ENCODE data around the gene ARMC2. TPM values are rescaled to one million over a fixed set of nuclear protein-coding genes. Genes with fewer than 3 reads are reported as not detected.
A peak's percentile ranks its signal among the peaks of the same experiment; 100 is the strongest.
"Not testable (repeated sequence)": the region's sequence is repeated elsewhere in the genome, so short reads cannot be mapped to it uniquely, and the experiment has no call there.

The ARMC2 gene, protein sequence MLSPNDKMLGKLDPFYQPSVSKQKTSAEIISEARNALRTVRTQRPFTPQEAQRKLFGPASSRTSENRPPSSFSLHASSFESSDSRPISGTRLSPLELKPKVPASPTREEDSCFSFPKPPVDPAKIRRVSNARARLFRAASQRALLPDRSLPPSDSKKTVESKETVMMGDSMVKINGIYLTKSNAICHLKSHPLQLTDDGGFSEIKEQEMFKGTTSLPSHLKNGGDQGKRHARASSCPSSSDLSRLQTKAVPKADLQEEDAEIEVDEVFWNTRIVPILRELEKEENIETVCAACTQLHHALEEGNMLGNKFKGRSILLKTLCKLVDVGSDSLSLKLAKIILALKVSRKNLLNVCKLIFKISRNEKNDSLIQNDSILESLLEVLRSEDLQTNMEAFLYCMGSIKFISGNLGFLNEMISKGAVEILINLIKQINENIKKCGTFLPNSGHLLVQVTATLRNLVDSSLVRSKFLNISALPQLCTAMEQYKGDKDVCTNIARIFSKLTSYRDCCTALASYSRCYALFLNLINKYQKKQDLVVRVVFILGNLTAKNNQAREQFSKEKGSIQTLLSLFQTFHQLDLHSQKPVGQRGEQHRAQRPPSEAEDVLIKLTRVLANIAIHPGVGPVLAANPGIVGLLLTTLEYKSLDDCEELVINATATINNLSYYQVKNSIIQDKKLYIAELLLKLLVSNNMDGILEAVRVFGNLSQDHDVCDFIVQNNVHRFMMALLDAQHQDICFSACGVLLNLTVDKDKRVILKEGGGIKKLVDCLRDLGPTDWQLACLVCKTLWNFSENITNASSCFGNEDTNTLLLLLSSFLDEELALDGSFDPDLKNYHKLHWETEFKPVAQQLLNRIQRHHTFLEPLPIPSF
- 10 to 100 TPM in 3 of 4 donors, 1 to 10 TPM in 1; 8.9 to 12.8 (median 11.6) TPM for polyA plus RNA-seq (ENCODE audit: insufficient read length in 4 of 4)

DNA sequence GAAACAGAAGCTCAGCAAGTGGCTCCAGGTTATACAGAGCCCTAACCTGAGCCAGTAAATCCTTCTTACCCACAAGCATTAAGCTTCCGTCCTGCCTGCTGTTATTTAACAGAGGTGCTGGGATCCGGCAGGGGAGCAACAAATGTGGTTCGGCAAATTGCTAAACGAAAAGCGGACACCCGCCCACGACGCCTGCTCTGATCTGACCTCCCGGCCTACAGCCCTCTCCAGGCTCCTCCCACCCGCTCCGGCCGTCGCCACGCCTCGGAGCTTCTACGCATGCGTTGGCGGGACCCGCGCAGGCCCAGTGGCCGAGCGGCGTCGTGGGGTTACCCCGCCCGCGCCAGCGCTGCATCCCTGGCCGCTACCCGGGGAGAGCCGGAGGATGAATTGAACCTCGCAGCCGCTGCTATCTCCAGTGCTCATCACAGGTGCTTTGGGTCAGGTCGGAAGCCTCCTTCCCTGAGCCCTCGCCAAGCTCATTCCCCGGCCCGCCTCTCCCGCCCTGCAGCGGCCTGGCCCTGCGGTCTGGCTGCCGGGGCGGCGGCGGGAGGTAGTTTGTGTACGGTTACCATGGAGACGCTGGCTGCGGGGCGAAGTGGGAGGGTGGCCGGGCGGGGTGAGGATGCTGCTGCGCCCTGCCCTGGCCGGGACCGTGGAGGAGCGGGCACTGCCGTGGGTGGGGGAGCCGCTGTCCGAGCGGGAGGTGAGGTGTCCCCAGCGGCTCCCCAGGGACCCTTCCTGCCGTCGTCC, at the start of gene ARMC2:
Gene ARMC2, plus strand, starts transcription at position 307 of the 753 bp plus-strand sequence. CDS start 5,846 bp downstream, outside the sequence.
- DNase-seq (ENCODE audit: low read depth in 4 of 4, low spot score in 3 of 4), result peak; percentile 73 to 85 (median 80)

DNA sequence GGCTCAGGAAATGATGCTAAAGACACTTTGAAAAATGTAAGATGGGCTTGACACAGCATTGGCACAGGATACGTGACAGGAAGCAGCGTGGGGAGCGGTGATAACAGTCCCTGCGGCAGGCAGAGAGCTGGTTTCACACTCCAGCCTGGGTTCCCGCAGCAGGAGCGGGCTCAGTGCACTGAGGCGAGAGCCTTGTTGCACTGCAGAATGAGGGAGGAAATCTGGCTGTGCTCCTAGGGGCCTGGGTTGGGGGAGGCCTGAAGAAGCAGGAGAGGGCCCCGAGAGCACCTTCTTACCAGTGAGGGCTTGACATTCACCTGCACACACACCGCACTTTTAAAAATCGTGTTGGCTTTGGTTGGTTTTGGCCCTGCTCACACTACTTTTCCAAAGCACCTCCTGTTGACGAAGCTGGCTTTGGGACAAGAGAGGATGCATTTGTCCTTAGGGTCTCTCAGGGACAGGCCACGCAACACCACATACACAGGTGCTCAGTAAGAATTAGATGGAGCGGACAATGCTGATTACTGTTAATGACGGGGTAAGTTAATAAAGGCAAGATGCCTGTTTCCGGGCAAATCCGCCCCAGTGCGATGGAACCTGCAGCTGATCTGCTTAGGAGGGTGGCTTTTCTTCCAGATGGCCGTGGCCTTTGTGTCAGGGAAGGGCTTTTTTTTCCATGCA, 49.4 kb upstream of the ARMC2 start:
- no peak for DNase-seq (ENCODE audit: low read depth in 4 of 4, low spot score in 3 of 4)

GRCh38 chr6:108799354-108799717, 48.9 kb upstream of the ARMC2 start:
- DNase-seq (ENCODE audit: low read depth in 4 of 4, low spot score in 3 of 4), result no peak

GRCh38 chr6:108799791-108800190, 48.4 kb upstream of the ARMC2 start:
- no peak for DNase-seq (ENCODE audit: low read depth in 4 of 4, low spot score in 3 of 4)

GRCh38 chr6:108800427-108800864, 47.8 kb upstream of the ARMC2 start:
- DNase-seq (ENCODE audit: low read depth in 4 of 4, low spot score in 3 of 4), result no peak

DNA sequence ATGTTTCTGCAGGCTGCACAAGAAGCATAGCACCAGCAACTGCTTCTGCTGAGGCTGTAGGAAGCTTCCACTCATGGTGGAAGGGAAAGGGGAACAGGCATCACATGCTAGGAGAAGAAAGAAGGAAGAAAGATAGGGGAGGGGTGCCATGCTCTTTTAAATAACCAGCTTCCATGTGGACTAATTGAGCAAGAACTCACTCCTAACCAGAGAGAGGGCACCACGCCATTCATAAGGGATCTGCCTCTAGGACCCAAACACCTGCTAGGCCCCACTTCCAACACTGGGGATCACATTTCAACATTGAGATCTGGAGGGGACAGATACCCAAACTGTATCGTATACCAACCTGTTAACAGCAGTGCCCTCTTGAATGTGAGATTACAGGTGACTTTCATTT, 46.9 kb upstream of the ARMC2 start:
- DNase-seq (ENCODE audit: low read depth in 4 of 4, low spot score in 3 of 4), result no peak

- no peak for DNase-seq (ENCODE audit: low read depth in 4 of 4, low spot score in 3 of 4)
Observed at GRCh38 chr6:108803982-108804490, 44.2 kb upstream of the ARMC2 start.

- DNase-seq (ENCODE audit: low read depth in 4 of 4, low spot score in 3 of 4), result no peak
Observed at GRCh38 chr6:108804956-108805355, 43.3 kb upstream of the ARMC2 start.

- DNase-seq (ENCODE audit: low read depth in 4 of 4, low spot score in 3 of 4), result no peak
Observed at GRCh38 chr6:108805611-108806167, 42.5 kb upstream of the ARMC2 start.

DNA sequence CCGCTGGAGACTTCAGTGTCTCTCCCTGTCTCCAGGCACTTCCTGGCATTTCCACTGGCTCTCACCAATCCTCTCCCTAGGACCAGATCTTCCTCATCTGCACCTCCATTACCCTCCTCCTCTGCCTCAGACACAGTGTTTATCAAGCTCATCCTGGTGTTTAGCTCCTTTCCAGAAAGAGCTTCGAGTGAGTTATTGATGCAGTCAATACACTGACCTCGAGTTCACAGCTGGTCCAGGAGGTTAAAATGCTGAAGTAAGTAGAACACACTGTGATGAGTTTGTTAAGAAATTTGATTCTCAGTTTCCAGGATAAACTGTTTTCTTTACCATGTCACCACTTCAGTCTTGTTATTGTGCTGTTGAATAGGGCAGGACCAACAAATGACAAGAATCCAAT, 42.1 kb upstream of the ARMC2 start:
- no peak for DNase-seq (ENCODE audit: low read depth in 4 of 4, low spot score in 3 of 4)

- DNase-seq (ENCODE audit: low read depth in 4 of 4, low spot score in 3 of 4), result no peak
Observed at GRCh38 chr6:108806665-108807064, 41.6 kb upstream of the ARMC2 start.

DNA sequence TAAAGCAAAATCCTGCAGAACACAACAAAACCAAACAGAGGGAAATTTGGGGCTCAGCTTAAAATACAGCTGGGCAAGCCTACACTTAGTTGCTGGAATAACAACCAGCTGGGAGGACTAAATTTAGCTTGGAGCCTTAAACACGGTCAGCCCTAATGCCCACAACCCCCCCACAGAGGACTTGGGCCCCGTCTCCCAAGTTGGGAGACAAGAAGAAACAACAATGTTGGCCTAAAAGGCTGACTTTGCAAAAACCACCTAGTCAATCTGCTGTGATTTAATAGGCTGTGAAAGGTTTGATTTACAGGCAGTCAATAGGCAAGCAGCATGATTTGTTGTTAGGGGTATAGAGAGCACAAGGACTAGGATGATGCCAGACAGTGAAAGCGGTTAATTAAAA, 40.3 kb upstream of the ARMC2 start:
- no peak for DNase-seq (ENCODE audit: low read depth in 4 of 4, low spot score in 3 of 4)

DNA sequence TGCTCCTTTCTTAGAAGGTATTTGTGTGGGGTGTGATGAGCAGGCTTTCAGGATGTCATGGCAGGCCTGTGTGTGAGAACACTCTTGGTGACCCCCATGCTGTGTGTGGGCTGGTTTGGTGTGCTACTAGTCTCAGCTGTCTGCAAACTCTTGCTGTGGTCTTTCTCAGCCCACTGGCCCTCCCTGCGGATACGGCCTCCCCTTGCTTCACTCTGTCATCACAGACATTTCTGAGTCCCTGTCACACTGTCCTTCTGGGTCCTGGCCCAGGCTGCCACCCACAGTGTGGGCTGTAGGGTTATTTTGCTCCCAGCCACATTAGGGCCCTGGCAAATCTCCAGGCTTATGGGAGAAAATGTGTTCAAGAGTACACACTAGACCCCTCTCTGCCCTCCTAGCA, 39.0 kb upstream of the ARMC2 start:
- DNase-seq (ENCODE audit: low read depth in 4 of 4, low spot score in 3 of 4), result no peak

GRCh38 chr6:108810057-108810643, 38.1 kb upstream of the ARMC2 start:
- DNase-seq (ENCODE audit: low read depth in 4 of 4, low spot score in 3 of 4), result no peak

- no peak for DNase-seq (ENCODE audit: low read depth in 4 of 4, low spot score in 3 of 4)
Observed at GRCh38 chr6:108811490-108811889, 36.7 kb upstream of the ARMC2 start.

DNA sequence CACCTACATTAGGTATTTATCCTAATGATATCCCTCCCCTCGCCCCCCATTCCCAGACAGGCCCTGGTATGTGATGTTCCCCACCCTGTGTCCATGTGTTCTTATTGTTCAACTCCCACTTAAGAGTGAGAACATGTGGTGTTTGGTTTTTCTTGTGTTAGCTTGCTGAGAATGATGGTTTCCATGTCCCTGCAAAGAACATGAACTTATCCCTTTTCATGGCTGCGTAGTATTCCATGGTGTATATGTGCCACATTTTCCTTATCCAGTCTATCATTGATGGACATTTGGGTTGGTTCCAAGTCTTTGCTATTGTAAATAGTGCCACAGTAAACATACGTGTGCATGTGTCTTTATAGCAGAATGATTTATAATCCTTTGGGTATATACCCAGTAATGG, 35.0 kb upstream of the ARMC2 start:
- DNase-seq (ENCODE audit: low read depth in 4 of 4, low spot score in 3 of 4), result not testable (repeated sequence)

DNA sequence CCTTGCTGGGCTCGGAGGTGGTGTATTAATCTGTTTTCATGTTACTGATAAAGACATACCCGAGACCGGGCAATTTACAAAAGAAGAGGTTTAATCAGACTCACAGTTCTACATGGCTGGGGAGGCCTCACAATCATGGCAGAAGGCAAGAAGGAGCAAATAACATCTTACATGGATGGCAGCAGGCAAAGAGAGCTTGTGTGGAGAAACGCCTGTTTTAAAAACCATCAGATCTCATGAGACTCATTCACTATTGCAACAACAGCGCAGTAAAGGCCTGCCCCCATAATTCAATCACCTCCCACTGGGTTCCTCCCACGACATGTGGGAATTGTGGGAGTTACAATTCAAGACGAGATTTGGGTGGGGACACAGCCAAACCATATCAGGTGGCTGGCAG, 30.9 kb upstream of the ARMC2 start:
- DNase-seq (ENCODE audit: low read depth in 4 of 4, low spot score in 3 of 4), result not testable (repeated sequence)

GRCh38 chr6:108820006-108820405, 28.2 kb upstream of the ARMC2 start:
- no peak for DNase-seq (ENCODE audit: low read depth in 4 of 4, low spot score in 3 of 4)

DNA sequence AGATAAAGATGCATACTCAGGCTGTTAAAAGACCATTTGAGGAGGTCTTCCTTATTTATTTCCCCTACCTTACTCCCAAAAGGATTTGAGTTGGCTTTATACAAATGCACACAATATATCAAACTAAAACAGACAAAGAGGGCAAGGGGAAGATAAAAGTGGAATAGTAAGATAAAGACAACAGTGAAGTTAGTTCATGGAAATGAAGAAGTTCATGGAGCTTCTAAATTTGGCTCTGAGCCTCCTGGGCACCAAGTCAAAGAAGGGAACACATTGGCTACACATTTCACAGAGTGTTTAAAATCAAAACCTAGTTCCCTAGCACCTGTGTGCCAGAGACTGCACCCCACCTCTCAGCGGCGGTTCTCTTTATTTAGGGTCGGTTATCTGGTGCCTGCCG, 25.8 kb upstream of the ARMC2 start:
- DNase-seq (ENCODE audit: low read depth in 4 of 4, low spot score in 3 of 4), result no peak

All from right renal pelvis (tissue), 4 donors.